SH-SY5Y (cell line): ENCODE results near the gene LRRC23.

ENCODE experiments used
- GATA2 ChIP-seq: IDR thresholded peaks from 2 replicates; pipeline ENCODE4 v1.6.1; 2011; ENCODE audit warnings: mild to moderate bottlenecking, low read depth, low read length
- GATA3 ChIP-seq: IDR thresholded peaks from 2 replicates; pipeline ENCODE4 v1.6.1; 2011; ENCODE audit warnings: low read depth, mild to moderate bottlenecking, low read length, moderate library complexity

DNA sequence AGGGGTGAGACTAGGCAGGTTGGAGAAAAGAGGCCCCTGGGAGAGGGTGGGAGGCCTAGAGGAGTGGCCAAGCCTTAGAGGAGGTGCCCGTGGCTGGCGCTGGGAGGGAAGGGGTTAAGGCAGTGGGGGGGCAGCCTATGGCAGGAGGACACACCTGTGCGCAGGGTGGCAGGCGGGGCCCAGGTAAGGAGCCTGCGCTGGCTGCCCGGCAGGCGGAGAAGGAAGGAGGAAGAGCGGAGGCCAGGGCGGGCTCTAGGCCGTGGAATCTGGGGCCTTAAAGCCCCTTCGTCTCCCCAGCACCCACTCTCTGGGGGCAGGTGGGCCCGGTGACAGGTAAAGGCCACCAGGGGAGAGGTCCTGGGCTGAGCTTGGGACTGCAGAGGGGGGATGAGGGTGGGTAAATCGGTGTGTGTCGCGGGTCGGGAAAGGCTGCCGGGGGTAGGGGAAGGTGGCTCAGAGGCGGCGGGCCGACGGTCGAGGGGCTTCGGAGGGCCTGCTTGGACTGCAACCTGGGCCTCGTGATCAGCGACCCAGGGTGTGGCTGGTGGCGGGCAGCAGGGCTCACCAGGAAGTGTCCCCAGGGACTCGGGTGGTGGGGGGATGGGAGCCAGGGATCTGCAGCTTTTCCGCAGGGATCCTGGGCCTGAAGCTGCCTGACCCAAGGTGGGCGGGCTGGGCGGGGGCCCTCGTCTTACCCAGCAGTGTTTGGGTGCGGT, 58.6 kb downstream of the LRRC23 start:
- TF ChIP-seq GATA2 (no peak), GATA3 (no peak)
